GM12892 (cell line): Measurements from ENCODE around the gene PRUNE2.

Experiments
- POLR2A ChIP-seq: IDR thresholded peaks from 2 replicates; pipeline ENCODE4 v1.6.1; 2011; ENCODE audit warnings: low read depth, low read length, control low read depth
- TAF1 ChIP-seq: IDR thresholded peaks from 2 replicates; pipeline ENCODE4 v1.6.1; 2011; ENCODE audit warnings: low read depth, mild to moderate bottlenecking, control low read depth, low read length, borderline replicate concordance

GRCh38 chr9:76846297-76846696 lies 59.6 kb downstream of the PRUNE2 start:
- TF ChIP-seq TAF1 (no peak), POLR2A (no peak)
